Activated CD4-positive, CD25-positive, alpha-beta regulatory T cell (primary cell): ENCODE data around the gene TIMM10.
A peak's percentile ranks its signal among the peaks of the same experiment; 100 is the strongest.

Experiments
- DNase-seq, 4 experiments: peaks; one replicate each; lab custom pipeline; 2025; lab: John Stamatoyannopoulos, UW

Gene TIMM10, protein sequence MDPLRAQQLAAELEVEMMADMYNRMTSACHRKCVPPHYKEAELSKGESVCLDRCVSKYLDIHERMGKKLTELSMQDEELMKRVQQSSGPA

DNA sequence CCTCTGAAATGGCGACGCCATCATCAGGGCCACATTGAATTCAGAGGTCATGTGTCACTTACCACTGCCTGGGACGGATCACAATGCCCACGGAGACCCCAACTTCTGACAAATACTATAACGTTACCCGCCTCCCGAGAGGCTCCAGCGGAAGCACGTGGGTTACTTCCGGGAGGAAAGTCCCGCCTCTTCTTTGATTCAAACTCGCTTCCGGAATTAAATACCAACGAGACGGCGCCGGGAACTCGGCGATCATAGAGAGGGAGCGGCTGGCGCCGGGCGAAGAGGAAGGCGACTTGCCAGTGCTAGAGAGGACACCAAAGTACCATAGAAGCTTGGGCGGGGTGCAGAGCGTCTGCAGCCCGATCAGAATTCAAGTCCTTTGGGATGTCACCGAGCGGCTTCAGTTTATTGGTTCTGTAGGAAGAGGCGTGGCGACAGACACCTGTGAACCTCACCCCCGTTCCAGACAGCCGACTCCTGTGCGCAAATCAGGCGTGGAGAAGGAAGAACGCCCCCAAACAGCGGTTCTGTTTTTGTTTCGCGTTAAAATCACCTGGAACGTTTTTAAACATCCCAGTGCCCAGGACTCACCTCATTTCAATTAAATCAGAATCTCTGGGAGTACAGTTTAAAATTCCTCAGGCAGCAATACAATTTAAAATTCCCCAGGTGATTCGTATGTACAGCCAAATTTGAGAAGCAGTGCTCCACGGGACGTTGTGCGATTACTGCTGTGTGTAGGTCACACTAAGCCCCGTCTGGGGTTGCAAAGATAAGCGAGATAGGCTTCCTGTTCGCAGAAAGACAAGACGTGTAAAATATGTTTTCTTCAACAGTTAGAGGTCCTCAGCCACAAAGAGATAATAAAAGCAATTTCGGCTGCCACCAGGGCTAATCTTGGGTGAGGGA lies at the start of gene TIMM10:
TIMM10 (minus strand) TSS at position 159 of the 912 bp plus-strand sequence. CDS start 565 bp downstream, outside the sequence.
- DNase-seq: peak; percentile 68 to 86 (median 83)

DNA sequence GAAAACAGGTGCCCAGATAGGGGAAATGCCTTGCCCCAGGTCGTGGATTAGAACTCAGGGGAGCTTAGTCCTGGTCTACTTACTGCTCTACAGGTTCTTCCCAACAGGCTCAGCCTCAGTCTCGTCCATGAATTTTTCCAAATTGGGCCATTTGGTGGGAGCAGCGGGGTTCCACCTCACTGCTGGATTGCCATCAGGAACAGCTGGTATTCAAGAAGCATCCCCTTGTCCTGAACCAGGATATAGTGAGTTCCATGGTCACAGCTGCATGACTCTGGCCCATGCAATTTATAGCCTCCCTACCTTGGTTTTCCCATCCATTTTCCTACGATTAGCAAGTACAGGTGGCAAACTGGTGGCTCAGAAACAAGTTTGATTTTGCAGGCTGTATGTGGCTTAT lies 43.5 kb upstream of the TIMM10 start:
- DNase-seq: no peak

DNA sequence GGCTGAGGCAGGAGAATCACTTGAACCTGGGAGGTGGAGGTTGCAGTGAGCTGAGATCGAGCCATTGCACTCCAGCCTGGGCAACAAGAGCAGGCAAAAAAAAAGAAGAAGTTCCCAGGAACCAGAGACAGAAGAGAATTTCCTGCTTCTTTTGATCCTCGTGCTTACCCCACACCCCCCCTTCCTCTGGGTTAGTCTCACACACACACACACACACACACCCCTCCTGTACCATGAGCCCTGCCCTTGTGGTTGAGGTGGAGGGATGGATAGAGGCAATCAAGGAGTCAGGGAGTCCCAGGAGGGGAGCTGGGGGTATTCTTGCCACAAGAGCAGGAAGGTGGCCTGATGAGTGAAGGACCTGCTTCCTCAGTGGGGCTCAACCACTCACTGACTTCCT lies 41.1 kb upstream of the TIMM10 start:
- no peak for DNase-seq

DNA sequence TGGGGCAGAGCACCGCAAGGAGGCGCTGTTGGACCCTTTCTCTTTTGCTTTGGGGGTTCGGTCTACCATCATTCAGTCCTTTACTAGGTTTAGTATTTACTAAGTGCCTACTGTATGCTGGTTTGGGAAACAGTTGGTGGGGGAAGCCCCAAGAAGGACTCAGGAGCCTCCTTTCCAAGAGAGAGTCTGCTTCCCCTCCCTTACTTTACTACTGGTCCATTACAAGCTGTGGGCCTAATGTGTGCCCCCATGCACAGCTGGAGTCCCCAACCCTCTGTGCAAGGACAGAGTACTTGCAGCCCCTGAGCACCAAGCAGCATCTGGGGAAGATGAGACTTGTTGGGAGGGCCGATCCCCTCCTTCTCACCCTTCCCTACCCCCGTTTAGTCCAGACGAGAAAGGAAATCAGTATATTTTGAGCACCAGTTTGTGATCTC lies 37.8 kb upstream of the TIMM10 start:
- DNase-seq: peak; percentile 75 to 82 (median 80)

DNA sequence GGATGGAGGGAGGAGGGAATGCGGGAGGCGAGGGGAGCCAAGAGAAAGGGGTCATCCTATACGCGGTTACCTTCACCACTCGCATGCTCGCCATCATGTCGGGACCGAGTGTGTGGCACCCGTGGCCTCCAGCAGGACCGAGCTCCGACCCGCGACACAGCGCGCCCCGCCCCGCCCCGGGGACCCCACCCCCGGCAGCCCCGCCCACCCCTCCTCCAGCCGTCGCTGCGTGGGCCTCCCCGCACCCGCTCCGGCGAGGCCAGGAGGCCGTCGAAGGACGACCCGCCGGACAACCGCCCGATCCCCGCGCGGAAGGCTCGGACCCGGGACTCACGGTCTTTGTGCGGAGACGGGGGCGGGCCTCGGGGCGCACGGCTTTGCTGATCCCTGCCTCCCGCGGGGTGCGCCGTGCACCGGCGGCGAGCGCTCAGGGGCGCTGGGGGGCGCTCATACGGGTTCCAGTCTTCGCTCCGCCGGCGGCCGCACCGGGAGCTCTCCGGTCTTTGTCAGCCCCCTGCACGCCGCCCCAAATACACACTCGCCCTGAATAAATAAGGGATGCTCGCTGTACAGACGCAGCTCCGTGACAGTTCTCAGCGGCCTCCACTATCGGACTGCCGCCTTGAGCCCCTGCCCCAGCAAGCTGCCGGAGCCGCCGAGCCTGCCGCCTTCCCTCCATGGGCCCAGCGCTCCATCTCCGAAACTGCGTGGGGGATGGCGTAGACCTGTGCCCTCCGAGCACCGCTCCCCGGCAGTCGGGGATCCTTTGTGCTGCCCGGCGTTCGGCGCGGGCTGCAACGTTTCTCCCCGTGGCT lies 37.2 kb upstream of the TIMM10 start, which contains the start of gene UBE2L6:
UBE2L6 (minus strand) TSS at position 158 of the 815 bp plus-strand sequence; CDS start at position 97, 61 bp downstream.
- DNase-seq: peak; percentile 31 to 51 (median 48)

DNA sequence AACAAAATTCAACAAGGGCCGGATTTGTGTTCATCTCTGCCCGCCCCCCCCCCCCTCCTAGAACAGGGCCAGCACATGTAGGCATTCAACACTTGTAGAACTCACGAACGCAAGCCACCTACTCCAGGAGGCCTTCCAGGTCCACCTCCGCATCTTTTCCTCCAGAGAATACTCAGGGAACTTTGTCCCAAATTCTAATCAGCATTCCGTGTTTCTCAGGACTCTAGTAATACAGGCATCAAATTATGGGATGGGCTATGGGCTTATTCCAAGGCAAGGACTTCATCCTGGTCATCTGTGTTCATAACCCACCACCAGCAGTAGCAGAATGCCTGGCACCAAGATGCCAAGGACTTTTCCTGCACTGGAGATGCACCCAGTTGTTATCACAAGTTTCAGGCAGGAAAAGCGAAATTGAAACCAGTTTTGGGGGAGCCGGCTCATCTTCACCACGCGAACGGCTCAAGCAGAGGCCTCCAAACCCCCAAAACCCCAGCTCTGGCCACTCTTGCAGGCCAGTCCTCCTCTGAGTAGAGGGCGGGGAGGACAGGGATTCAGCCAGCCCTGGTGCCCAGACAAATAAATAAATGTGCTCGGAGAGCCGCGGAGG lies 36.5 kb upstream of the TIMM10 start:
- peak in 1 of 4 experiments; percentile 4 for DNase-seq

DNA sequence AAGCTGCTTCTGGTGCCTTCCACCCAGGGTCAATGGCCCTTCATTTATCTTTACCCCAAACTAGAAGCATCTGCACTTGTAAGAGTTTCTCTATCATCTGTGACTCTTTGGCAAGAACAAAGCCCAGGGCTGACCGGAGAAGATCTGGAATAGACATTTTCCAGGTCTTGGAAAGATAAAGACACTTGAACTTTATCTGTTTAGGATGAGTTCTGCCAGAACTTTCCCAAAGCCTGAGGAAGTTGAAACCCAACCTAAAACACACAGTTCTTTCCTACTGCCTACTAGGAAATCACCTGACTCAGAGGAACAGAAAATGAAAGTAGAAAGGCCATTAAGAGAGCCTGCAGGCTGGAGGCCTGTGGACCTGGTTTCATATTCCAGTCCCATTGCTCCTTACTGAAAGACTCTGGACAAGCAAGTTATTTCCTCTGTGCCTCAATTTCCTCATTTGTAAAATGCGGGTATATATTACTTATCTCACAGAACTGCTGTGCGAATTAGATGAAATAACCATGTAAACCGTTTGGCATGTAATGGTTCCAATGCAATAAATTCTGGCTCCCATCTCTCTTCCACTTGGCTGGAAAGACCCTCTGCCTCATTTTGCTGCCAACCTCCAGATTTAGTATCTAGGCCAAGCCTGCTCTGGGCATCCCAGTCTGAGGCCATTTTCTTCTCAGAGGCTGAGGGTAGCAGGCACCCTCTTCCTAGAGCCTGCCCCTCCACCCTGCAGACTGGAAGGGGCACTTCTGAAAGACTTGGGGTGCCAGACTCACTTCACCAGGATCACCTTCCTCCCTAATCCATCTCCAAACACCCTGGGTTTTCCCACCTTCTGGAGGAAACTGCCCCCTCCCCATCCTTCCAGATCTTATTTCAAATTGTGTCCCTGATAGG lies 35.7 kb upstream of the TIMM10 start:
- no peak for DNase-seq

DNA sequence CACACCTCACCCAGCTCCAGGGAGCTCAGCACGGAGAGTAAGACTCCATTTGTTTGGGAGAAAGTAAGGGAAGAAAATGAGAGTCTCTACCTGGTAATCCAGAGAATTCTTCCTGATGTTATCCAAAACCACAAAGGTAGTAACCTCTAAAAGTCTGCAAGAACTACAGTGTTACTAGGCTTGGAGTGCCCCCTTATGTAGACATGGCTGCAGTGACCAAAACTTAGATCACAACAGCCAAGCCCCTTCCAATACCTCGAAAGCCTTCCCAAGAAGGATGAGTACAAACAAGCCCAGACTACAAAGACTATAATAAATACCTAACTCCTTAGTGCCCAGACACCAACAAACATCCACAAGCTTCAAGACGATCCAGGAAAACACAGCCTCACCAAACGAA lies 32.0 kb upstream of the TIMM10 start:
- no peak for DNase-seq

DNA sequence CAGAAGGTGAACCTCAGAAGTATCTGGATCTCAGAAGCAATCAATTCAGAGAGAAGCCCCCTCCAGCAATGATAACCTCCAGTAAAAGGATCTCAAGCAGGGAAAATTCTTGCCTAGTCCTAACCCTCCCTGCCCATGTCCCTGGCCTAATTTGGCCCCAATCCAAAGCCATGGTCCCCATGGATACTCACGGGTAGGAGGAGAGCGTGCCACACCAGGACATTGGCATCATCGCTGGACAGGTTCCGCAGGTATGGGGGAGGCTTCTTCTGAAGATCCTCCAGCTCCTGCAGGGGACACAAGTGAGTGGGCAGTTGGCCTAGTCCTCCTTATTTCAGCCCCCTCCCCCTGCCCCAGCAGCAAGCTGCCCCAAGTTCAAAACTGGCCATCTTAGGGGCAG lies 29.6 kb upstream of the TIMM10 start:
- no peak for DNase-seq

DNA sequence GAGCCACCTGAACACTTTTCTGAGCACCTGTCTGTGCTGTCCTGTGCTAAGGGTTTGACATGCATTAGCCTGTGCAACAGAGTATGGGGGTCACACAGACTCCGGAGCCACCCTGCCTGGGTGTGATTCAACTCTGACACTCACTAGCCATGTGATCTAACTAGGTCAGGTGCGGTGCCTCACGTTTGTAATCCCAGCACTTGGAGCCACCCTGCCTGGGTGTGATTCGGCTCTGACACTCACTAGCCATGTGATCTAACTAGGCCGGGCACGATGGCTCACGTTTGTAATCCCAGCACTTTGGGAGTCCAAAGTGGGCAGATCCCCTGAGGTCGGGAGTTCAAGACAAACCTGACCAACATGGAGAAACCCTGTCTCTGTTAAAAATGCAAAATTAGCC lies 25.5 kb upstream of the TIMM10 start:
- no peak for DNase-seq

DNA sequence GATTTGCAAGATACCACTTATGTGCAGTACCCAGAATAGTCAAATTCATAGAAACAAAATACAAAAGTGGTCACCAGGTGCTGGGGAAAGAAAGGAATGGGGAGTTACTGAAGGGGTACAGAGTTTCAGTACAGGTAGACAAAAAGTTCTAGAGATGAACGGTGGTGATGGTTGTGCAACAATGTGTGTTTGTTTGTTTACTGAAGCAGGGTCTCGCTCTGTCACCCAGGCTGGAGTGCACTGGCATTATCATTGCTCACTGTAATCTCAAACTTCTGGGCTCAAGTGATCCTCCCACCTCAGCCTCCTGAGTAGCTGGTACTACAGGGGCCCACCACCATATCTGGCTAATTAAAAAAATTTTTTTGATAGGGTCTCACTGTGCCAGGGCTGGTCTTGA lies 24.8 kb upstream of the TIMM10 start:
- DNase-seq: no peak

DNA sequence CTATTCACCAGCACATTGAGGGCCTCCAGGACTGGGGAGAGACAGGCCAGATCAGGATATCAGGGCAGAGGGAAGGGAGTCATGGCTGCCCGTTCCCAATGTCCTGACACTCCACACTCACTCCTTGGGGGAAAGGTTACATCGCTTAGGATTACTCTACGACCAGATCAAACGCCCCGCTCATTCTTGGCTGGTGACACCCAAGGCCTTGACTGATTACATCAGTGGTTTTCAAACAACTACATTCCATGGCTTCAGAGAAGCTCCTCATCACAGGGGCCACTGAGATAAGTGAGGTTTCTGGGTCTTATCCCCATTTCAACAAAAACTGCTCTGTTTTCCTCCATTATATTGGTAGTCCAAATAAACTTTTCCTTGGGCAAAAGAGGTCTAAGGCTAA lies 21.9 kb upstream of the TIMM10 start:
- DNase-seq: no peak

DNA sequence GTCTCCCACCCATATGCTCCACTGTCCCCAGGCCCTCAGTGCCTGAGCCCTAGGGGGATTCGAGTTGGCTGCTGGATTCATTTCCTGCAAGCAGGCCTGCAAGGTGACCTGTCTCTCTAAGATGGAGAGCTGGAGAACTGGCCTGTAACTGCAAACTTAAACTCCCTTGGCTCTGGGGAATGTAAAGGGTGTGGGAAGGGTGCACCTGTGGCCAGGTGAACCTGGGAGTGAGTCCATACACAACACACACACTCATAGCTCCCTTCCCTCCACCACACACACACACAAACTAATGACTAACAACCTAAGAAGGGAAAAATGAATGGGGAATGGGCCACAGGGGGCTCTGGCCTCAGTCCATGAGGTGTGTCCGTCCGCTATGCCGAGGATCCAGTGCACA lies 21.4 kb upstream of the TIMM10 start:
- DNase-seq: no peak

DNA sequence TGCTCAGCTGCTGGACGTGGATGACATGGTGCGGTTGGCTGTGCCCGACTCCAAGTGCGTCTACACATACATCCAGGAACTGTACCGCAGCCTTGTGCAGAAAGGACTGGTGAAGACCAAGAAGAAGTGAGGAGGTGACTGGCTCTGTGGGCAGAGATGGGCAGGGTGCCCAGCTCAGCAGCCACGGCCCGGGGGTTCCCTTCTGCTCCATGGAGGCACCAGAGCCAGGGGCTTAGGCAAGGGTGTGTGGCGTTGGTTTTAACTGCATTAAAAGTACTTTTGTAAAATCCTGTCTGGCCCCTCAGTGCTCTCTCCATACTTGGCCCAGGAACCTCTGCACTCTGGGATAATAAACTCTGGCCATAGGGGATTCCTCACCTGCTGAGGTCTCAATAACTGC lies 19.4 kb upstream of the TIMM10 start:
- no peak for DNase-seq

DNA sequence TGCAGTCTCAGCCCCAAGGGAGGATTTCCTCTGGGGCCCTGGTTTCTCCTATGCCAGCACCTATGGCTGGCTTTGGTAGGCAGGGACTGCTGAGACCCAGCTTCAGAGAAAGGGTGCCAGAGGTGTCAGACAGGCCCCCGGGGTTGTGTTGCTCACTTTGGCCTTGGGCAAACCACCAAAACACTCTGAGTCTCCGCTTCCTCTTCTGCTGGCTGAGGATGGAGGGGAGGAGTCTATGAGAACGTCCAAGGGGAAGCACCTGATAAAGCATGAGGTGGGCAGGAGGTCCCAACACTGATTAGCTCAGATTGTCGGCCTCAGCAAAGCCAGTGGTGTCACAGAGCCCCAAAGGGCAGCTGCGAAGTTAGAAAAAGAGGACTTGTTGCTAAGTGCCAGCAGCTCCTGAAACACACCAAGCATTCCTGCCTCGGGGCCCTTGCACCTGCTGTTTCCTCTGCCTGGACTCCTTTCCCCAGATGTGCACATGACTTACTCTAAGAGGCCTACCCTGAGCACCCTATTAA lies 17.4 kb upstream of the TIMM10 start:
- DNase-seq: no peak

DNA sequence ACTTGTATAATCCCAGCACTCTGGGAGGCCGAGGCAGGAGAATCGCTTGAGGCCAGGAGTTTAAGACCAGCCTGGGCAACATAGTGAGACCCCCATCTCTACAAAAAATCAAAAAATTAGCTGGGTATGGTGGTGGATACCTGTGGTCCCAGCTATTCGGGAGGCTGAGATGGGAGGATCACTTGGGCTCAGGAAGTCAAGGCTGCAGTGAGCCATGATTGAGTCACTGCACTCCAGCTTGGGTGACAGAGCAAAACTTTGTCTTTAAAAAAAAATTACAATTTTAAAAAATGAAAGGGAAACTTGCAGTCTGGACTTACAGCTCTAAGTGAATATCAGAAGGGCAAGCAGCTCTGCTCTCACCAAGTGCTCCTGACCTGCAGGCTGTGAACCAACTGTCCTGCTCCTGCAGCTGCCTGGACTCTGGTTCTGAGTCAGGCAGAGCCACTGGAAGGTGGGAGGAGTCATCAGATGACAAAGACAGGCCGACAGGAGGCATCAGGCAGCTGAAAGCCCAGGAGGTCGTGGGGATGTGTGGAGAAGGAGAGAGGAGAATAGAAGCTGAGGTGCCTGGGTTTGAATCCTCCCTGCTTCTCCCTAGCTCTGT lies 16.4 kb upstream of the TIMM10 start:
- no peak for DNase-seq

DNA sequence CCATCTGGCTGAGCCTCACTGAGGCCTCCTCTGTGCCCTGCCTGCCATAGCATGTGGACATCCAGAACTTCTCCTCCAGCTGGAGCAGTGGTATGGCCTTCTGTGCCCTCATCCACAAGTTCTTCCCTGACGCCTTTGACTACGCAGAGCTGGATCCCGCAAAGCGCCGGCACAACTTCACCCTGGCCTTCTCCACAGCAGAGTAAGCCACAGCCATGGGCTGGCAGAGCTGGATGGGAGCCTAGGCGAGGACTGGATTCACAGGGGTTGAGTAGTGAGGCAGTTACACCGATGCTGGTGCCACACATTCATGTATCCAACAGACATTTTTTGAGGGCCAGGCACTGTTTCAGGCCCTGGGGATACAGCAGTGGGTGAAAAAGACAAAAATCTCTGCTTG lies 15.9 kb upstream of the TIMM10 start:
- DNase-seq: no peak

DNA sequence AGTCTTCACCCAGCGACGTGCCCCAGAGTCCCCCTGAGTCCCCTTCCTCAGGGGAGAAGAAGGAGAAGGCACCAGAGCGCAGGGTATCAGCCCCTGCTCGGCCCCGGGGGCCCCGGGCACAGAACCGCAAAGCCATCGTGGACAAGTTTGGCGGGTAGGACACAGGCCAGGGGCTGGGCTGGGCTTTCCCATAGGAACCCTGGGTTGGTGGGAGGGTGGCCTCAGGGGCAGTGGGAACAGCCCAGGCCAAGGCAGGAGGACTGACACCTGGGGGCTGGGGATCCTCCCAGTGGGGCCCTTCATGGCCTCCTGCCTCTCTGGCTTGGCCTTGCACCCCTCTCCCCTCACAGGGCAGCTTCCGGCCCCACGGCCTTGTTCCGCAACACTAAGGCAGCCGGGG lies 15.3 kb upstream of the TIMM10 start:
- DNase-seq: no peak

DNA sequence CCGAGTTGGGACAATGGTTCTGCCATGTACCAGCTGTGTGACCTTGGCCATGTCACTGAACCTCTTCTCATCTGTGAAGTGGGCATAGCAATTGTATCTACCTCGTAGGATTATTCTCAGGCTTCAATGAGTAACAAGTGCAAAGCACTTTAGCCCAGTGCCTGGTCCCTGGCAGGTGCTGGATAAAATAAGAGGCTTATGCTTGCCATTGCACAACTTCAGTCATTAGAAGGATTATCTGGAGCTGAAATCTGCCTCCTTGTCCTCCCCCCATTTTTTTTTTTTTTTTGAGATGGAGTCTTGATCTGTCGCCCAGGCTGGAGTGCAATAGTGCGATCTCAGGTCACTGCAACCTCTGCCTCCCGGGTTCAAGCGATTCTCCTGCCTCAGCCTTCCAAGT lies 14.0 kb upstream of the TIMM10 start:
- DNase-seq: no peak

DNA sequence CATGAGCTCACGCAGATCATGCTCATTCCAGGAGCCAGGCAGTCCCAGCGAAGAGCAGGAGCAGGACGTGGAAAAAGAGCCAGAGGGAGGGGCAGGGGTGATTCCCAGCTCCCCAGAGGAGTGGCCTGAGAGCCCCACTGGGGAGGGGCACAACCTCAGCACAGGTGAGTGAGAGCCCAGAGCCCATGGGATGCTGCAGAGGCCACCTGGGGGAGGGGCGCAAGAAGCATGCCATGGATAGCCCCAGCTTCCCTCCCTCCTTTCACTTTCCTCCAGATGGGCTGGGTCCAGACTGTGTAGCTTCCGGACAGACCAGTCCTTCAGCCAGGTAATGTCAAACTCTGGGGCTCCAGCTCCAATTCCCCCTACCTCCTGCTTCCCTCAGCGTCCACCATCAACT lies 13.0 kb upstream of the TIMM10 start:
- DNase-seq: no peak
